IMR-90 (cell line): Measurements from ENCODE around the gene ITIH6. TPM values are rescaled to one million over a fixed set of nuclear protein-coding genes. Genes with fewer than 3 reads are reported as not detected.

Experiments used
- ATAC-seq: fragments of 200-7000 bp; cut with Tn5 transposase; 2 replicates; pipeline ENCODE4 v1.9.1; 2020; ENCODE audit warnings: low read depth, mild to moderate bottlenecking, moderate library complexity
- BruUV-seq: library from RNA; stranded (reverse); fragments of 400-500 nt; replicated peaks from 2 replicates; lab custom pipeline; 2021; lab: Mats Ljungman, UMichigan
- CTCF ChIA-PET: fragments of 300-600 bp; formaldehyde crosslinking; extraction: SDS; loops from one replicate; lab custom pipeline; 2021; ENCODE audit warnings: antibody characterized with exemption; lab: Yijun Ruan, JAX
- POLR2A ChIA-PET: fragments of 300-600 bp; sonication (Branson Sonifier 250); formaldehyde crosslinking; loops from one replicate; lab custom pipeline; 2022; ENCODE audit warnings: antibody characterized with exemption; ENCODE audit not compliant: unreplicated experiment; lab: Charles Lee
- DNase-seq: peaks from one replicate; pipeline ENCODE4 v3.0.0; 2013
- H2AFZ ChIP-seq: replicated peaks from 2 replicates; pipeline ENCODE3; 2013; ENCODE audit warnings: low read length, mild to moderate bottlenecking; ENCODE audit not compliant: poor library complexity
- H2AK5ac ChIP-seq: 2 replicates; pipeline ENCODE4 v1.6.1; 2013; ENCODE audit warnings: low read depth, low read length, inconsistent platforms
- H2AK9ac ChIP-seq: replicated peaks from 2 replicates; pipeline ENCODE3; 2013; ENCODE audit warnings: mild to moderate bottlenecking, low read depth, low read length, moderate library complexity; ENCODE audit not compliant: poor library complexity
- H2BK120ac ChIP-seq: 2 replicates; pipeline ENCODE4 v1.6.1; 2013; ENCODE audit warnings: low read depth, low read length, inconsistent platforms
- H2BK15ac ChIP-seq: 3 replicates; pipeline ENCODE4 v1.6.1; 2013; ENCODE audit warnings: low read depth, low read length, inconsistent platforms
- H2BK20ac ChIP-seq: 2 replicates; pipeline ENCODE4 v1.6.1; 2013; ENCODE audit warnings: low read depth, mild to moderate bottlenecking, inconsistent platforms, low read length, moderate library complexity
- H2BK5ac ChIP-seq: 2 replicates; pipeline ENCODE4 v1.6.1; 2013; ENCODE audit warnings: mild to moderate bottlenecking, low read depth, low read length, inconsistent platforms; ENCODE audit not compliant: poor library complexity, severe bottlenecking
- H3K14ac ChIP-seq: replicated peaks from 2 replicates; pipeline ENCODE4 v1.6.1; 2013; ENCODE audit warnings: low read depth, low read length, inconsistent platforms
- H3K18ac ChIP-seq: 2 replicates; pipeline ENCODE4 v1.6.1; 2013; ENCODE audit warnings: low read depth, low read length, control low read depth
- H3K23ac ChIP-seq: 2 replicates; pipeline ENCODE4 v1.6.1; 2013; ENCODE audit warnings: low read depth, low read length, inconsistent platforms
- H3K27ac ChIP-seq: 2 replicates; pipeline ENCODE4 v1.5.1; 2013; ENCODE audit warnings: mild to moderate bottlenecking, control low read depth, low read length; ENCODE audit not compliant: insufficient read depth
- H3K27me3 ChIP-seq: 2 replicates; pipeline ENCODE4 v1.6.1; 2013; ENCODE audit warnings: low read length; ENCODE audit not compliant: control insufficient read depth, insufficient read depth
- H3K36me3 ChIP-seq: 2 replicates; pipeline ENCODE4 v1.6.1; 2013; ENCODE audit warnings: low read length, mixed read lengths; ENCODE audit not compliant: control insufficient read depth, insufficient read depth
- H3K4ac ChIP-seq: 2 replicates; pipeline ENCODE4 v1.6.1; 2013; ENCODE audit warnings: low read depth, low read length, inconsistent platforms
- H3K4me1 ChIP-seq: 2 replicates; pipeline ENCODE4 v1.6.1; 2013; ENCODE audit warnings: low read length, mixed read lengths; ENCODE audit not compliant: control insufficient read depth, insufficient read depth
- H3K4me2 ChIP-seq: 2 replicates; pipeline ENCODE4 v1.6.1; 2013; ENCODE audit warnings: low read depth, mild to moderate bottlenecking, control low read depth, low read length, moderate library complexity
- H3K4me3 ChIP-seq: 2 replicates; pipeline ENCODE4 v1.5.1; 2013; ENCODE audit warnings: low read depth, mild to moderate bottlenecking, control low read depth, low read length, moderate library complexity; ENCODE audit not compliant: insufficient read depth
- H3K56ac ChIP-seq: 2 replicates; pipeline ENCODE4 v1.6.1; 2013; ENCODE audit warnings: low read length, inconsistent platforms; ENCODE audit not compliant: insufficient read depth; ENCODE audit errors: extremely low read depth
- H3K79me1 ChIP-seq, 2 experiments: 2 replicates each; pipeline ENCODE4 v1.6.1; 2013; ENCODE audit warnings: low read length in 2 of 2, inconsistent platforms in 1 of 2, low read depth in 1 of 2
- H3K9ac ChIP-seq: 2 replicates; pipeline ENCODE4 v1.6.1; 2013; ENCODE audit warnings: low read depth, low read length, control low read depth
- H3K9me1 ChIP-seq: 2 replicates; pipeline ENCODE4 v1.6.1; 2013; ENCODE audit warnings: low read length, inconsistent platforms; ENCODE audit not compliant: insufficient read depth
- H3K9me3 ChIP-seq: 2 replicates; pipeline ENCODE4 v1.6.1; 2013; ENCODE audit warnings: low read length; ENCODE audit not compliant: control insufficient read depth, insufficient read depth
- H4K20me1 ChIP-seq: 2 replicates; pipeline ENCODE4 v1.6.1; 2013; ENCODE audit warnings: low read length, inconsistent platforms; ENCODE audit not compliant: insufficient read depth
- H4K5ac ChIP-seq: 2 replicates; pipeline ENCODE4 v1.6.1; 2013; ENCODE audit warnings: mild to moderate bottlenecking, low read depth, low read length, control low read depth
- H4K8ac ChIP-seq, 2 experiments: 2 replicates each; pipeline ENCODE4 v1.6.1; 2013; ENCODE audit warnings: low read depth in 2 of 2, low read length in 2 of 2, control low read depth in 1 of 2, inconsistent platforms in 1 of 2
- H4K91ac ChIP-seq: 2 replicates; pipeline ENCODE4 v1.6.1; 2013; ENCODE audit warnings: low read depth, low read length, inconsistent platforms; ENCODE audit not compliant: insufficient read depth
- BHLHE40 ChIP-seq: fragments of 150-350 bp; IDR thresholded peaks from 2 replicates; pipeline ENCODE4 v1.6.1; 2016; ENCODE audit warnings: mild to moderate bottlenecking, low read depth, low read length
- CEBPB ChIP-seq: IDR thresholded peaks from 2 replicates; pipeline ENCODE4 v1.6.1; 2012; ENCODE audit warnings: low read depth, low read length, improper control_type of control experiment
- CHD1 ChIP-seq: IDR thresholded peaks from 2 replicates; pipeline ENCODE4 v1.6.1; 2012; ENCODE audit warnings: low read depth, low read length, improper control_type of control experiment
- FOS ChIP-seq: fragments of 150-350 bp; IDR thresholded peaks from 2 replicates; pipeline ENCODE4 v1.6.1; 2016; ENCODE audit warnings: low read depth, low read length
- MAFK ChIP-seq: IDR thresholded peaks from 2 replicates; pipeline ENCODE4 v1.6.1; 2012; ENCODE audit warnings: low read depth, low read length, improper control_type of control experiment
- MAZ ChIP-seq: IDR thresholded peaks from 2 replicates; pipeline ENCODE4 v1.6.1; 2012; ENCODE audit warnings: low read depth, mild to moderate bottlenecking, low read length, improper control_type of control experiment, moderate library complexity, borderline replicate concordance
- MXI1 ChIP-seq: IDR thresholded peaks from 2 replicates; pipeline ENCODE4 v1.6.1; 2012; ENCODE audit warnings: low read depth, mild to moderate bottlenecking, low read length, moderate library complexity, borderline replicate concordance
- NFE2L2 ChIP-seq: fragments of 150-350 bp; IDR thresholded peaks from 2 replicates; pipeline ENCODE4 v1.6.1; 2016; ENCODE audit warnings: low read depth, mild to moderate bottlenecking, low read length
- POLR2A ChIP-seq: IDR thresholded peaks from 2 replicates; pipeline ENCODE4 v1.6.1; 2012; ENCODE audit warnings: mild to moderate bottlenecking, low read depth, low read length
- RAD21 ChIP-seq: IDR thresholded peaks from 2 replicates; pipeline ENCODE4 v1.6.1; 2012; ENCODE audit warnings: low read length, improper control_type of control experiment
- RCOR1 ChIP-seq: IDR thresholded peaks from 2 replicates; pipeline ENCODE4 v1.6.1; 2012; ENCODE audit warnings: mild to moderate bottlenecking, low read length, improper control_type of control experiment; ENCODE audit not compliant: insufficient replicate concordance
- RFX5 ChIP-seq: IDR thresholded peaks from 2 replicates; pipeline ENCODE4 v1.8.0; 2012; ENCODE audit warnings: low read depth, mild to moderate bottlenecking, low read length, moderate library complexity
- SMC3 ChIP-seq: fragments of 150-350 bp; IDR thresholded peaks from 2 replicates; pipeline ENCODE4 v1.6.1; 2016; ENCODE audit warnings: low read depth, mild to moderate bottlenecking, antibody characterized with exemption, low read length, moderate library complexity
- WGBS, 2 experiments: methylation state at CpG; one replicate each; pipeline versions ENCODE4 v1.1.5 to v1.1.7; 2013; ENCODE audit warnings: missing lambda C conversion rate in 2 of 2; ENCODE audit not compliant: insufficient read length in 1 of 2; ENCODE audit errors: extremely low coverage in 2 of 2; 5-methylcytosine and 5-hydroxymethylcytosine counted together
- dilution Hi-C: fragments of 300-500 bp; cut with HindIII; formaldehyde crosslinking; loops from one replicate; pipeline ENCODE4 v1.14.3; 2018; ENCODE audit warnings: low sequenced_read_pairs; ENCODE audit not compliant: unreplicated experiment
- in situ Hi-C: fragments of 300-500 bp; cut with MboI; formaldehyde crosslinking; loops from 3 replicates; pipeline ENCODE4 v1.14.3; 2019; ENCODE audit warnings: low sequenced_read_pairs, inconsistent platforms, mixed read lengths
- intact Hi-C: fragments of 100-400 bp; cut with micrococcal nuclease; formaldehyde crosslinking; loops from 2 replicates; pipeline ENCODE4 v1.10.0; 2022
- polyA plus RNA-seq, 3 experiments: library from polyadenylated mRNA; depleted of rRNA; stranded (reverse); fragments of >200 nt; gene quantifications; 2 replicates each; pipeline ENCODE4 v1.2.3, GENCODE V29; 2012; ENCODE audit warnings: low replicate concordance in 1 of 3
- total RNA-seq: library from RNA; depleted of rRNA; stranded (reverse); fragments of >200 nt; gene quantifications from 2 replicates; pipeline ENCODE4 v1.2.3, GENCODE V29; 2012
- TF ChIP-seq, protein P1 (sequence below): fragments of 150-350 bp; IDR thresholded peaks from 2 replicates; pipeline ENCODE4 v1.6.1; 2017; ENCODE audit warnings: mild to moderate bottlenecking, antibody characterized with exemption, low read length, low read depth
- TF ChIP-seq, protein P2 (sequence below): fragments of 150-350 bp; IDR thresholded peaks from 2 replicates; pipeline ENCODE4 v1.6.1; 2016; ENCODE audit warnings: low read depth, mild to moderate bottlenecking, low read length, moderate library complexity, borderline replicate concordance
- TF ChIP-seq, protein P3 (sequence below): conservative IDR thresholded peaks from 2 replicates; pipeline ENCODE4 v1.5.1; 2012; ENCODE audit warnings: mild to moderate bottlenecking, low read depth, low read length, improper control_type of control experiment

The ITIH6 gene
- total and polyA plus RNA-seq, 2 of the 4 experiments (the other 2 are of a cell fraction) = not detected

DNA sequence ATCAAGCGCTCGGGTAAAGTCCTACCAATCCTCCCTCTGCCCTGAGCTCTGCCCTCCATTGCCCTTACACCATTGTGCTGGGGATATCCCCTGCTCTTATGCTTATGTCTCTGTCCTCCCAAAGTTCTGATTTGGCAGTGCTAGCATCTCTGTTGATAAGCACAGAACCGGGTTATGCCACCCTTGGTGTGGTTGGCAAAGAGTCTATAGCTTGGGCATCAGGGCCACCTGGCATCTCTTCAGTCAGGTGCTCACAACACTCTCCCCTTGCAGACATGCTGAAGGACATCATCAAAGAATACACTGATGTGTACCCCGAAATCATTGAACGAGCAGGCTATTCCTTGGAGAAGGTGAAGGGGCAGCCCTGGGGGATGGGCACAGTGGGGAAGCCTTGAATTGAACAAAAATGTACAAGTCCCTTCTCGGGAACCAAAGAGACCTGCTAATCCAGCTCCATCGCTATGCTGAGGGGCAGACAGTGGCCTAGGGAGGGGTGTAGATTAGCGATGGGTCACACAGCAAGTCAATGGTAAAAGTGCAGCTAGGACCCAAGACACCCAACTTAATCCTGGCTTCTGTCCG lies 13.3 kb upstream of the ITIH6 start:
- H3K56ac ChIP-seq = no peak overlapping the region
- H4K5ac ChIP-seq = no peak overlapping the region
- no peak overlapping the region for H2BK5ac ChIP-seq
- no peak overlapping the region for H2BK15ac ChIP-seq
- H3K9me3 ChIP-seq = no peaks in the 10 kb centered on the region
- H3K4me2 ChIP-seq = no peak overlapping the region
- H3K79me1 ChIP-seq = peaks cover 14 to 30% of the 10 kb centered on the region in 2 experiments; a peak in 3 of 4 replicates
- CTCF ChIA-PET = interaction anchor here (1.6 kb wide), 1 partner anchor 172 kb away, joined by 3 read pairs; no protein-coding TSS in a partner anchor
- H3K23ac ChIP-seq = no peak overlapping the region
- no peak for ATAC-seq
- H2AFZ ChIP-seq = no peak overlapping the region
- H3K36me3 ChIP-seq = peaks cover 55% of the 10 kb centered on the region
- H4K8ac ChIP-seq = no peak overlapping the region
- H4K20me1 ChIP-seq = peaks cover 24% of the 10 kb centered on the region; the same call in 1 of the 2 replicates
- DNase-seq = no peak
- 66% methylated on average over 6 of the region's 9 CpGs; no CpG with 5 or more reads in 1 of the 2 experiments for WGBS, 2 experiments
- dilution Hi-C loops = no loop called here
- in situ Hi-C loops = no loop called here
- TF ChIP-seq SMC3 (no peak), NFE2L2 (no peak), MAFK (no peak), CHD1 (no peak), FOS (no peak), MAZ (no peak), MXI1 (no peak), RCOR1 (no peak), BHLHE40 (no peak), POLR2A (no peak), RAD21 (no peak), RFX5 (no peak), CEBPB (no peak)
- TF ChIP-seq, protein P1, sequence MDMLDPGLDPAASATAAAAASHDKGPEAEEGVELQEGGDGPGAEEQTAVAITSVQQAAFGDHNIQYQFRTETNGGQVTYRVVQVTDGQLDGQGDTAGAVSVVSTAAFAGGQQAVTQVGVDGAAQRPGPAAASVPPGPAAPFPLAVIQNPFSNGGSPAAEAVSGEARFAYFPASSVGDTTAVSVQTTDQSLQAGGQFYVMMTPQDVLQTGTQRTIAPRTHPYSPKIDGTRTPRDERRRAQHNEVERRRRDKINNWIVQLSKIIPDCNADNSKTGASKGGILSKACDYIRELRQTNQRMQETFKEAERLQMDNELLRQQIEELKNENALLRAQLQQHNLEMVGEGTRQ = no peak
- TF ChIP-seq, protein P2, sequence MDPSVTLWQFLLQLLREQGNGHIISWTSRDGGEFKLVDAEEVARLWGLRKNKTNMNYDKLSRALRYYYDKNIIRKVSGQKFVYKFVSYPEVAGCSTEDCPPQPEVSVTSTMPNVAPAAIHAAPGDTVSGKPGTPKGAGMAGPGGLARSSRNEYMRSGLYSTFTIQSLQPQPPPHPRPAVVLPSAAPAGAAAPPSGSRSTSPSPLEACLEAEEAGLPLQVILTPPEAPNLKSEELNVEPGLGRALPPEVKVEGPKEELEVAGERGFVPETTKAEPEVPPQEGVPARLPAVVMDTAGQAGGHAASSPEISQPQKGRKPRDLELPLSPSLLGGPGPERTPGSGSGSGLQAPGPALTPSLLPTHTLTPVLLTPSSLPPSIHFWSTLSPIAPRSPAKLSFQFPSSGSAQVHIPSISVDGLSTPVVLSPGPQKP = no peak
- TF ChIP-seq, protein P3, sequence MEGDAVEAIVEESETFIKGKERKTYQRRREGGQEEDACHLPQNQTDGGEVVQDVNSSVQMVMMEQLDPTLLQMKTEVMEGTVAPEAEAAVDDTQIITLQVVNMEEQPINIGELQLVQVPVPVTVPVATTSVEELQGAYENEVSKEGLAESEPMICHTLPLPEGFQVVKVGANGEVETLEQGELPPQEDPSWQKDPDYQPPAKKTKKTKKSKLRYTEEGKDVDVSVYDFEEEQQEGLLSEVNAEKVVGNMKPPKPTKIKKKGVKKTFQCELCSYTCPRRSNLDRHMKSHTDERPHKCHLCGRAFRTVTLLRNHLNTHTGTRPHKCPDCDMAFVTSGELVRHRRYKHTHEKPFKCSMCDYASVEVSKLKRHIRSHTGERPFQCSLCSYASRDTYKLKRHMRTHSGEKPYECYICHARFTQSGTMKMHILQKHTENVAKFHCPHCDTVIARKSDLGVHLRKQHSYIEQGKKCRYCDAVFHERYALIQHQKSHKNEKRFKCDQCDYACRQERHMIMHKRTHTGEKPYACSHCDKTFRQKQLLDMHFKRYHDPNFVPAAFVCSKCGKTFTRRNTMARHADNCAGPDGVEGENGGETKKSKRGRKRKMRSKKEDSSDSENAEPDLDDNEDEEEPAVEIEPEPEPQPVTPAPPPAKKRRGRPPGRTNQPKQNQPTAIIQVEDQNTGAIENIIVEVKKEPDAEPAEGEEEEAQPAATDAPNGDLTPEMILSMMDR = no peak
- POLR2A ChIA-PET = interaction anchor here (0.5 kb wide), 1 partner anchor 1053 kb away, joined by 11 read pairs; no protein-coding TSS in a partner anchor
- intact Hi-C loops = no loop called here
- no peak overlapping the region for H2BK120ac ChIP-seq
- no peak overlapping the region for H3K18ac ChIP-seq
- H3K9me1 ChIP-seq = peaks cover 6% of the 10 kb centered on the region; the same call in 1 of the 2 replicates
- H3K14ac ChIP-seq = no peak overlapping the region
- H3K27ac ChIP-seq = no peak overlapping the region
- no peak overlapping the region for H4K91ac ChIP-seq
- no peak overlapping the region for H3K4me3 ChIP-seq
- no peak overlapping the region for H3K9ac ChIP-seq
- no peak overlapping the region for H2BK20ac ChIP-seq
- peaks cover 7% of the 10 kb centered on the region; the same call in 1 of the 2 replicates for H3K4me1 ChIP-seq
- H2AK9ac ChIP-seq = no peak overlapping the region
- BruUV-seq = no TSS peak
- H2AK5ac ChIP-seq = no peak overlapping the region
- no peaks in the 10 kb centered on the region for H3K27me3 ChIP-seq
- H3K4ac ChIP-seq = no peak overlapping the region
